GM12865 (cell line): ENCODE data around the gene DNMT3A.
"Not testable (repeated sequence)": the region's sequence is repeated elsewhere in the genome, so short reads cannot be mapped to it uniquely, and the experiment has no call there.

Experiments
- DNase-seq: peaks from one replicate; pipeline ENCODE4 v3.0.0; 2010; ENCODE audit warnings: low read depth
- H3K4me3 ChIP-seq: 2 replicates; pipeline ENCODE4 v1.5.1; 2011; ENCODE audit warnings: mild to moderate bottlenecking, low read depth, low read length, control low read depth
- CTCF ChIP-seq: IDR thresholded peaks from 2 replicates; pipeline ENCODE4 v1.5.1; 2011; ENCODE audit warnings: low read length, control low read depth, low read depth, inconsistent platforms; ENCODE audit not compliant: insufficient read depth; ENCODE audit errors: missing control alignments

The DNMT3A gene

GRCh38 chr2:25215232-25215631, 126.5 kb downstream of the DNMT3A start:
- TF ChIP-seq CTCF: no peak
- H3K4me3 ChIP-seq: no peak overlapping the region
- DNase-seq: no peak

- no peak for TF ChIP-seq CTCF
- H3K4me3 ChIP-seq: no peak overlapping the region
- DNase-seq: no peak
Observed at GRCh38 chr2:25213229-25213628, 128.5 kb downstream of the DNMT3A start.

- not testable (repeated sequence) for H3K4me3 ChIP-seq, DNase-seq
Observed at GRCh38 chr2:25210923-25211322, 130.8 kb downstream of the DNMT3A start.

- peak; percentile 45 for DNase-seq
- no peak overlapping the region for H3K4me3 ChIP-seq
- TF ChIP-seq CTCF: no peak
Observed at GRCh38 chr2:25207078-25207545, 134.6 kb downstream of the DNMT3A start.

GRCh38 chr2:25204190-25204838, 137.4 kb downstream of the DNMT3A start:
- H3K4me3 ChIP-seq: no peak overlapping the region; the same call in 1 of the 2 replicates
- no peak for TF ChIP-seq CTCF
- peak; percentile 36 for DNase-seq

- H3K4me3 ChIP-seq: no peak overlapping the region
- DNase-seq: no peak
- no peak for TF ChIP-seq CTCF
Observed at GRCh38 chr2:25202275-25202674, 139.4 kb downstream of the DNMT3A start.

- TF ChIP-seq CTCF: peak; percentile 5
- H3K4me3 ChIP-seq: no peak overlapping the region
- DNase-seq: no peak
Observed at GRCh38 chr2:25201794-25202193, 139.9 kb downstream of the DNMT3A start.
